ENCODE measurements around the gene FAN1. TPM values are rescaled to one million over a fixed set of nuclear protein-coding genes. Genes with fewer than 3 reads are reported as not detected.

Gene FAN1
- total RNA-seq = 44.4 TPM

GRCh38 chr15:30903497-30904187 lies at the start of gene FAN1:
Gene FAN1, plus strand, starts transcription at chr15:30903915. Its CDS starts 749 bp downstream, at chr15:30904664.

GRCh38 chr15:30991255-30992235 lies 87.8 kb downstream of the FAN1 start, which contains the start of gene MTMR10:
Gene MTMR10, minus strand, starts transcription at chr15:30991628. Its CDS starts 122 bp downstream, at chr15:30991506.

Small RNA genes within 50 kb of the gene (small RNA-seq; reads per million reads assigned to genes)
- gene RNU6-466P (ENCODE audit: low replicate concordance) = not detected

Other genes starting within 250 kb of the FAN1 start
- gene MTMR10, start 87.7 kb downstream of the FAN1 start, total RNA-seq = 15.7 TPM
- gene TRPM1, start 197.8 kb downstream of the FAN1 start, total RNA-seq = not detected

Data from parietal lobe (tissue), 2 donors.